Thyroid gland (tissue), 4 donors: Measurements from ENCODE around the gene MYMK. TPM values are rescaled to one million over a fixed set of nuclear protein-coding genes. Genes with fewer than 3 reads are reported as not detected.
A peak's percentile ranks its signal among the peaks of the same experiment; 100 is the strongest.

Source experiments
- DNase-seq, 2 donors: peaks; one replicate each; pipeline ENCODE4 v3.0.0-alpha.2; 2019
- H3K27ac ChIP-seq, 3 donors: fragments of 200-600 bp; sonication (generic); 1 replicate in 2 of 3; 2 replicates in 1 of 3; pipeline ENCODE4 v1.5.1; 2016 to 2019; ENCODE audit warnings: mild to moderate bottlenecking in 1 of 3, moderate library complexity in 1 of 3
- H3K27me3 ChIP-seq: fragments of 200-600 bp; sonication (generic); one replicate; pipeline ENCODE4 v1.5.1; 2019
- H3K36me3 ChIP-seq, 2 donors: fragments of 200-600 bp; sonication (generic); one replicate each; pipeline ENCODE4 v1.5.1; 2016 to 2019
- H3K4me1 ChIP-seq, 2 donors: fragments of 200-600 bp; sonication (generic); one replicate each; pipeline ENCODE4 v1.5.1; 2017 to 2019
- H3K4me3 ChIP-seq, 3 donors: fragments of 200-600 bp; sonication (generic); replicated peaks in 1 of 3; 1 replicate in 2 of 3; 2 replicates in 1 of 3; pipeline ENCODE4 v1.5.1; 2016; ENCODE audit warnings: mild to moderate bottlenecking in 1 of 3
- H3K9me3 ChIP-seq: fragments of 200-600 bp; sonication (generic); one replicate; pipeline ENCODE4 v1.5.1; 2017
- CTCF ChIP-seq, 6 experiments: fragments of 200-600 bp in 3 of 6; fragments of 450-650 bp in 3 of 6; sonication (generic) in 3 of 6; IDR thresholded peaks; one replicate each; pipeline ENCODE4 v1.5.1; 2016 to 2019; ENCODE audit warnings: antibody characterized with exemption in 6 of 6, mild to moderate bottlenecking in 2 of 6, inconsistent platforms in 1 of 6, moderate library complexity in 1 of 6
- POLR2A ChIP-seq, 2 donors: fragments of 450-650 bp; IDR thresholded peaks; one replicate each; pipeline ENCODE4 v1.6.1; 2017; ENCODE audit warnings: antibody characterized with exemption in 2 of 2, mild to moderate bottlenecking in 2 of 2, moderate library complexity in 1 of 2
- WGBS, 2 donors: methylation state at CpG; one replicate each; pipeline ENCODE4 v1.1.5; 2017; 5-methylcytosine and 5-hydroxymethylcytosine counted together
- intact Hi-C: fragments of 100-400 bp; cut with DNase I; formaldehyde crosslinking; loops from one replicate; pipeline ENCODE4 v1.15.1; 2023
- total RNA-seq, 4 donors: library from RNA; depleted of rRNA; stranded (reverse); fragments of >200 nt; gene quantifications; one replicate each; pipeline ENCODE4 v1.2.3, GENCODE V29; 2016

The MYMK gene
- total RNA-seq, 4 donors from 2014 or later, result not detected

DNA sequence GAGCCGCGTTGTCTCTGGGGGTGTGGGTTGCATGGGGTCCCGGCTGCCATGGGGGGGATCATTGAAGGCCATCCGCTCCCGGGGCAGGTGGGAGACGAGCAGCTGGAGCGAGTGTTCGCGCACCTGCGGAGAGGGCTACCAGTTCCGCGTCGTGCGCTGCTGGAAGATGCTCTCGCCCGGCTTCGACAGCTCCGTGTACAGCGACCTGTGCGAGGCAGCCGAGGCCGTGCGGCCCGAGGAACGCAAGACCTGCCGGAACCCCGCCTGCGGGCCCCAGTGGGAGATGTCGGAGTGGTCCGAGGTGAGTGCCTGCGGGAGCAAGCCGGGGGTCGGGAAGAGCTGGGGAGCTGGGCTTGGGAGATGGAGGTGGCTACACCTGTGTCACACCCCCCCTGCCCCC, 43.4 kb upstream of the MYMK start:
- no peaks in the 10 kb centered on the region for H3K36me3 ChIP-seq
- no peak overlapping the region for H3K27ac ChIP-seq
- no peaks in the 10 kb centered on the region for H3K9me3 ChIP-seq
- H3K4me1 ChIP-seq, result peaks cover 4 to 20% of the 10 kb centered on the region in 2 donors
- DNase-seq, result no peak
- 88 to 92% methylated on average over 16 to 32 of the region's 33 CpGs for WGBS, 2 donors
- intact Hi-C loops, result loop anchor here (5.0 kb wide), 1 partner anchor 89 kb away; no protein-coding TSS in a partner anchor
- H3K27me3 ChIP-seq, result no peaks in the 10 kb centered on the region
- TF ChIP-seq POLR2A (IDR thresholded peaks at IDR 0.05) (no peak), CTCF (IDR thresholded peaks at IDR 0.05) (no peak)
- no peak overlapping the region for H3K4me3 ChIP-seq

DNA sequence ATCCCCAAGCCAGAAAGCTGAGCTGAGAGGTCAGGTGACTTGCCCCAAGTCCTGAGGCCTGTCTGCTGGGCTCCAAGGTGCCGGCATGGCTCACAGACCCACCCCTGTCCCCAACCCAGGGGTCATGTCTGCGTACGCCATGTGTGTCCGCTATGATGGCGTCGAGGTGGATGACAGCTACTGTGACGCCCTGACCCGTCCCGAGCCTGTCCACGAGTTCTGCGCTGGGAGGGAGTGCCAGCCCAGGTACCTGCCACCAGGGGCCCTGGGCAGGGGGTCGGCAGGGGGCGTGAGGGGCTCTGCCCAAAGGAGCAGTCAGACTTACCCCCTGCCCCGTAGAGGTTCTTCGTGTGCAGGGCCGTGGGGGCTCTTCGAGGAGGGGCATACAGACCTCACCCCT, 42.1 kb upstream of the MYMK start:
- no peaks in the 10 kb centered on the region for H3K36me3 ChIP-seq
- 92 to 95% methylated on average over 16 to 17 of the region's 17 CpGs for WGBS, 2 donors
- no peaks in the 10 kb centered on the region for H3K9me3 ChIP-seq
- no peaks in the 10 kb centered on the region for H3K27me3 ChIP-seq
- H3K4me1 ChIP-seq, result peaks cover 8 to 14% of the 10 kb centered on the region in 2 donors
- TF ChIP-seq CTCF (IDR thresholded peaks at IDR 0.05) (no peak), POLR2A (IDR thresholded peaks at IDR 0.05) (no peak)
- intact Hi-C loops, result loop anchor here (5.0 kb wide), 1 partner anchor 90 kb away; no protein-coding TSS in a partner anchor
- H3K4me3 ChIP-seq, result no peak overlapping the region
- H3K27ac ChIP-seq, result no peak overlapping the region
- no peak for DNase-seq

DNA sequence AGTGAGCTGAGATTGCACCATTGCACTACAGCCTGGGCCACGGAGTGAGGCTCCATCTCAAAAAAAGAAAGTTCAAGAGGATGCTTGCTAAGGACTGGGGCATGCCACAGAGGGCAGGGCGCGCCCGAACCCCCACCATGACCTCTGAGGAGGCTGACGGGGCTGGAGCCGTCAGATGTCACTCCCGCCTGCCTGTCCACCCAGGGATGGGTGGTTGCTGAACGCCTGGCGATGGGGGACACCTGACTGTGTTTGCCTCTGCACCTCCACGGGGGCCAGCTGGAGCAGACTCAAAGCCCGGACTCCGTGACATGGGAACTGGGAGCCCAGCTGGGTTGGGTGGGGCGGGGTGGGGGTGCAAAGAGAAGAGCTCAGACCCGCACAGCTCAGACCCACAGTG, 41.6 kb upstream of the MYMK start:
- Histone ChIP-seq H3K36me3 (no peaks in the 10 kb centered on the region), H3K27ac (no peak overlapping the region), H3K4me1 (peaks cover 8 to 14% of the 10 kb centered on the region in 2 donors), H3K9me3 (no peaks in the 10 kb centered on the region), H3K27me3 (no peaks in the 10 kb centered on the region), H3K4me3 (no peak overlapping the region)
- DNase-seq, result no peak
- intact Hi-C loops, result loop anchor here (5.0 kb wide), 1 partner anchor 91 kb away; no protein-coding TSS in a partner anchor
- 93% methylated on average over 14 of the region's 14 CpGs; no CpG with 5 or more reads in 1 of the 2 donors for WGBS, 2 donors
- no peak for TF ChIP-seq CTCF (IDR thresholded peaks at IDR 0.05)
- TF ChIP-seq POLR2A (IDR thresholded peaks at IDR 0.05), result no peak

DNA sequence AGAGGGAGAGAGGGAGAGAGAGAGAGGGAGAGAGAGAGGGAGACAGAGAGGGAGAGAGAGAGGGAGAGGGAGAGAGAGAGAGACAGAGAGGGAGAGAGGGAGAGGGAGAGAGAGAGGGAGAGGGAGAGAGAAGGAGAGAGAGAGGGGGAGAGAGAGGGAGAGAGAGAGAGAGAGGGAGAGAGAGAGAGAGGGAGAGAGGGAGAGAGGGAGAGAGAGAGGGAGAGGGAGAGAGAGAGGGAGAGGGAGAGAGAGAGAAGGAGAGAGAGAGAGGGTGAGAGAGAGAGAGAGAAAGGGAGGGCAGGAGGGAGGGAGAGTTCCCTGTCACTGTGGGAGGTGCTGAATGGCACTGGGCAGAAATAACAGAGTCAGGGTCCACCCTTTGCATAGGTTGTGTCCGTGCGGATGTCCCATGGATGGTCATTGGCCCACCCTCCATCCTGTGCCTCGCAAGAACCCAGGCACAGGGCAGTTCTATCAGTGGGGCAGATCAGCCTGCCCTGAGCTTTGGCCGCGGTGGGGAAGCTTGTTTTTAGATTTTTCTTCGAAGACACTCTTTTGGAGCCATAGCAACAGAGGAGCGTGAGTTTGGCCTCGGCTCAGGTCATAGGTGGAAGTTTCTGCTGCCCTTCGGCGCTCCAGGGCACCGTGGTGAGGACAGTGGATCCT, 39.8 kb upstream of the MYMK start:
- H3K4me1 ChIP-seq, result peaks cover 18 to 25% of the 10 kb centered on the region in 2 donors

More for the DNA sequence above, 39.8 kb upstream of the MYMK start:
- H3K4me3 ChIP-seq, result no peak overlapping the region
- H3K9me3 ChIP-seq, result no peaks in the 10 kb centered on the region
- intact Hi-C loops, result loop anchor here (5.0 kb wide), 1 partner anchor 93 kb away; no protein-coding TSS in a partner anchor
- TF ChIP-seq POLR2A (IDR thresholded peaks at IDR 0.05) (no peak), CTCF (IDR thresholded peaks at IDR 0.05) (peak in 1 of 6 experiments; percentile 43)
- WGBS, 2 donors, result 74 to 81% methylated on average over 11 of the region's 11 CpGs
- H3K27me3 ChIP-seq, result no peaks in the 10 kb centered on the region
- DNase-seq, result no peak
- no peaks in the 10 kb centered on the region for H3K36me3 ChIP-seq
- H3K27ac ChIP-seq, result peak overlapping the region in 1 of 3 donors; percentile 28
